HG03520 (cell line): ENCODE measurements around the gene ACOXL.

Experiments used
- ATAC-seq: cut with Tn5 transposase; IDR thresholded peaks from one replicate; pipeline ENCODE4 v1.9.1; 2021; ENCODE audit warnings: mild to moderate bottlenecking, moderate library complexity; ENCODE audit not compliant: unreplicated experiment

ACOXL gene

DNA sequence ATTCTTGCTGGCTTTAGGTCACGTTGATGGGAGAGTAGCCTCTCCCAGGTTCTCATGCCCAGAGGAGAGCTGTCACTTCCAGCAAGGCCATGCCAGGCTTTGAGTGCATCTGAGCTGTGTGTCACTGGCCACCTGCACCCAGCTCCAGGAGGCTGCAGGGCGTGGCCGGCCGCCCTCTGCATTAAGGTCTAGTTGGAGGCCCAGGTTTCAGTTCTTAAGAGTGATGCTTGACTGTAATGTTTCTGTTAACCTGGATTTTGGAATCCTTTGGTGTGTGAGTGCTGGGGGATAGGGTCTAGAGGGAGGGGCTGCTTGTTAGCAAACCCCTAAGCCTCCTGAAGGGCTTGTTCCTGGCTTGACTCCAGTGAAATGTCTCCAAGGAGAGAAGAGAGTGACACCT is 140.1 kb downstream of the ACOXL start:
- no peak for ATAC-seq

DNA sequence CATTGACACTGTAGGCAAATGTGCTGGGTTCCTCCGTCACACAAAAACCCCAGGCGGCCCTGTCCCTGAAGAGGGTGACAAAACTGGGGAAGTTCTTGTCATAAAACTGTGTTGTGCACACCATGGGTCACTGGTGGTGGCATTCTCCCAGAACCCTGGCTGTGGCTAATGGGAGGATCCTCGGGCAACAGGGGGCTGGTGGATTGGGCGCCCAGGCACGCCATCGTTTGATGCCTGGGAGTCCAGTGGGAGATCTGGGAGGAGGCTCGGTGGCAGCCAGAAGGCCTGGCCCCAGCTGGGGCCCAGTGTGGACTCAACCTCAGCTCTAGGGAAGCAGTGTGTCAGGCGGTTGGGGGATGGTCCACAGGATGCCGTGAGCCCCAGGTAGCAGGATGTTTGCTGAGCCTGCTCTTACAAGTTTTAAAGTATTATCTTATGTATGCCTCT is 140.7 kb downstream of the ACOXL start:
- no peak for ATAC-seq

DNA sequence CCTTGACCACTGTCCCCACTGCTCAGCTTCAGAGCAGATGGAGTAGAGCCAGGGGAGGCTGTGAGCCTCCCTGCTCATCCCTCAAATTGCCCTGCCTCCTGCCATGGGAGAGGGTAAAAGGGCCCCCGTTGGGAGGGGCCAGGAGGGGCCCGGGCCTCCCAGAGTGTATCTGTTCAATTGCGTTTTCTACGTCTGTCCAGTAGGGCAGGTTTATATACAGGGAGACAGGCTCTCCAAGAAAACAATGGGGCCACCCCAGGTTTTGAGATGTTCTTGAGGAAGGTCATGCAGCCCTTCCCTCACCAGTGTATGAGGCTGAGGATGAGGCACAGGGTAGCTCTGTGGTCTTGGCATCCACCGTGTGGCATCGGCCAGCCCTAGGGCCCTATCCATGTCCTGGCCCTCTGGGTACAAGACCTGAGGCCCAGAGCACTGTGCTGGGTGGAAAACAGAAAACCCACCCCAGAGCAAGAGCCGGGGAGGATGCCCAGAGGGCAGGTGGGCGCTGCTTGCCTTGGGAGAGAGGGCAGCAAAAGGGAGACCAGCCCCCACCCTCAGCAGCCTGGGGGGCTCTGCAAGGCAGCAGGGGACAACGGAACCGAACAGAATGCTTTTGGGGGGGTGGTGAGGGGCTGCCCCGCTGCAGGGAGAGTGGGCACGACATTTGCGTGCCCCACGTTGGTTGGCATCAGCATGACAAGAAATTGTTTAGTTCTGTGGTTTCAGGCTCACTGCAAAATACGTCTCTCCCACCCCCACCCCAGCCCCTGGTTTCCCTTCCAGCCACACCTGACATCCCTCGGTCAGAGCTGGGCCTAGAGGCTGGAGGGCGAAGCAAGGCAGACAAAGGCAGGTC is 141.5 kb downstream of the ACOXL start:
- ATAC-seq = no peak

DNA sequence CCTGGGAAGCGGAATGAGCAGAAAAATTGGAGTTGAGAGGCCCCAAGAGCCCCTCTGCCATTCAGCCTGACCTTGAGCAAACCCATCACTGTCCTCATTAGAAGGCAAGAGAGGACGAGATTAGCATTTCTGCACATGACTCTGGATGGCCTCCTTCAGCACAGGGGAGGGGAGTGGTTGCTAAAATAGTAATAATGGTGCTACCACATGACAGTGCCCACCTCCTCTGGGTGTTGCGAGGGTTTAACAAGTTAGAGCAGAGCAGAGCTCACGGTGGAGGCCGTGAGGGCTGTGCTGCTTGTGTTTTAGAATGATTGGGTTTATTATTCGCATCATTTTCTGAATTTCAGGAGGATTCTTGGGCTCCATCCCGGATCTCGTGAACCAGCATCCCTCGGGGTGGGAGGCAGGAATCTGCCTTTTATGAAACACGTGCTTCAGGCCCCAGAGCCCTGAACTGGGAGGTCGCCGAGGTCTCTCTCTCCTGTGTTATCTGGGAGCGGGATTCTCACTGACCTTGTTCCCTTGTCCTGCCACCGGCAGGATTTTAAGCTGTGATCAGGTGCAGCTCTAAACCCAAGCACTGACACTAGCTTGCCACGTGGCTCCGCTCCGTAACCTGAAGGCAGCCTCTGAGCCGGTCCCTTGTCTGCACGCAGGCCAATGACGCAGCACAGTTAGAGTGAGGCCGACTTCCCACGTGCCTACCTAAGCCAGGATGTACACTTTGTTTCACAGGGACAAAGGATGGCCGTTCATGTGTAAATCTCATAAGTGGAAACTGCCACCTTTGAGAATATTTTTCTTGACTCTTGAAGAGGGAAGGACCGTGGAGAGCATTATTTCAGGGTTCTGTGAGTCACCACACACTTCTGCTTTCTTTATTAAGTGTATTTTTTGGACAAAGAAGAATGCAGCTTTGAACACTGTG is 142.3 kb downstream of the ACOXL start:
- no peak for ATAC-seq

DNA sequence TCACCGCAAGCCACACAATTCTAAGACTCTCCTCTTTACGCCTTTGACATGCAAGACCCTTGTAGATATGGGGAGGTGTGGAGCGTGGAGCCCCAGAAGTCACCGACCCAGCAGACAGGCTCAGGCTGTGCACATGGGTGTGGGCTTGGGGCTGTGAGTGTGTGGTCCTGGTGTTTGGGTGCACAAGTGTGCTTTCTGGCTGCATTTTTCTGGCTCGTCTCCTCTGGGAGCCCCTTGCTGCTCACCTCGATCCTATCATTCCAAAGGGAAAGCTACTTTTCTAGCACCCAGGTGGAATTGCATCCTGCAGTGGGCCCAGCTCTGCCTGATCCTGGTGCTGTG is 143.0 kb downstream of the ACOXL start:
- ATAC-seq = no peak

DNA sequence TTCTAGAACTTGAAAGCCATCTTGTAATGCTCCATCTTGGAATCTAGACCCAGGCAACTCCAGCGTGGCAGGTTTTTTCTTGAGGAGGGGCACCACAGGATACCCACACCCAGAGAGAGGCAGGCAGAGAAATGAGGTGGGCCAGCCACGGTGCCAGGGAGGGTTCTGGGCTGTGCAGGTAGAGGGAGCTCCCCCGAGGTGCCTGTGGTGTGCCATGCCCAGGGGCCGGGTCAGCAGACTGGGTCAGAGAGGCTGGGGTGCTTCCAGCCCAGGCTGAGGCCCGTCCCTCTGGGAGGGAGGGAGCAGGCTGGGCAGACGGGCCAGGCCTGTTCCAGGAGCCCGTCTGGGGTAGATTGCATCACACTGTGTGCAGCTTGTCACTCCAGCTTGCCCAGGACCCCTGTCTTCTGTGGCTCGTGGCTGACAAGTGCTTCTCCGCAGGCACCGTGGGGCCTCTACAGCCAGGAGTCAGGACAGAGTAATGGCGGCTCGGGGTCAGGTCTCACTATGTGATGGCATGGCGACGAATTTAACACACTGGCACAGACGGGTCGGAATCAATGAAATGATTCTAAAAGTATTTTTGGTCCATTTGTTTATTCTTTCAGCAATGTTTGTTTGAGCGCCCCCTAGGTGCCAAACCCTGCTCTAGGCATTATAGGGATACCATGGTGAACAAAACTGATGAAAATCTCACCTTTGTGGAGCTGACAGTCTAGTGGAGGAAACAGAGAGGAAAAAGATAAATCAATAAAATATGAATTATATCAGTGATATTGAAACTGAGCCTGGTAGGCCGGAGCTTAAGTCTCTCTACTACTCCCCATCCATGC is 144.0 kb downstream of the ACOXL start:
- no peak for ATAC-seq

DNA sequence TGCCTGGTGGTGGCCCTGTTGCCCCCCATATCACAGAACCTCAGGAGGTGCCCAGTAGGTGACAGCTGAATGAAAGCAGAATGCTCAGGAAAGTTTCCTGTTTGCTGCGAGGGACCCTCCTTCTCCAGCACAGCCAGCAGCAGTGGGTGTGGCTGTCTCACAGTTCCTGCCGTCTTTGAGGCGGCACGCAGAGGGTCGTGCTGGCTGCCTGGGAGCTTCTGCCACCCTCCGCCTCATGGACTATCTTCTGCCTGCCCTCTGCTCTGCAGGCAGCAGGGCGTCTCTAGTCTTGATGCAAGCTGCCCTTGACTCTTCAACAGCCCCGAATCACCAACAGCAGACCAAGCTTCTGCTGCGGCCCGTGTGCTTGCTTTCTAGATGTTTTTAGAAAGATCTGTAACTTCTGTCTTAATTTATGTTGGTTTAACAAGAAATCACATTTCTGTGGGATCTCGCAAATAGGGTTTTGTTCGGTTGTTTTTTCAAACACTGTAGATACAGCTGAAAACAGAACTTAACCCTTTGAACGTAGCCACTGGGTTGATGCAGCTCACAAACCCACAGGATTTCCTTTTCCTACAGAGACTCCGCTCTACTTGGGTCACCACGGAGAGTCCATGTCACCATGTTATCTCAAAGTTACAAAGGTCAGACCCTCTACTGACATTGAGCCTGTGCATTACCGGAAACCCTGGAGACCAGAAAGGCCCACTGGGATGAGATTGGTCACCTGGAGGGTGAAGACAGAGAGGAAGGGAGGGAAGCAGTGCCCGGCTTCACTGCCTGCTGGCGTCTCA is 144.9 kb downstream of the ACOXL start:
- no peak for ATAC-seq

DNA sequence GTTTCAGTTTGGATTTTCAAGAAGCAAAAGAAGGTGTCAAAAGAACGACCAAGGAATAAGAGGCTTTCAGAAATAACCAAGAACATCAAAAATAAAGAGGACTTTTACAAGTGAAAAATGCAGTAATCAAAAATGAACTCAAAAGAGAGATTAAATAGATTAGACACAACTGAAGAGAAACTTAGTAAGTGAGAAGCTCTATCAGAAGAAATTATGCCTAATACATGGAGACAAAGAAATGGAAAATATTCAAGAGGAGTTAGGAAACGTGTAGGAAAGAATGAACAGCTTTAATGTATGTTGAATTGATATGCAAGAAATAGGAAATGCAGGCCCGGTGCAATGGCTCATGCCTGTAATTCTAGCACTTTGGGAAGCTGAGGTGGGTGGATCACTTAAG is 145.8 kb downstream of the ACOXL start:
- no peak for ATAC-seq

DNA sequence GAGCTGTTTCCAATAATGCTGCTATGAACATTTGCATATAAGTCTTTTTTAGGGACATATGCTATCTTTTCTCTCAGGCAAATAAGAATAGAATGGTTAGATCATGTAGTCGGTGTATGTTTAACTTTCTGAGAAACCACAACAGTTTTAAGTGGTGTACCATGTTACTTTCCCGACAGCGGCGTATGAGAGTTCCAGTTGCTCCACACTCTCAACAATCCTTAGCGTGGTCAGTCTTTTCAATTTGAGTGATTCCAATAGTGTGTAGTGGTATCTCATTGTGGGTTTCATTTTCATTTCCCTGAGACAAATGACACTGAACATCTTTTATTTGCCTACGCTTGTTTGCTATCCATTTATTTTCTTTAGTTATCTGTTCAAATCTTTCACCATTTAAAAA is 149.5 kb downstream of the ACOXL start:
- peak; percentile 74 for ATAC-seq

DNA sequence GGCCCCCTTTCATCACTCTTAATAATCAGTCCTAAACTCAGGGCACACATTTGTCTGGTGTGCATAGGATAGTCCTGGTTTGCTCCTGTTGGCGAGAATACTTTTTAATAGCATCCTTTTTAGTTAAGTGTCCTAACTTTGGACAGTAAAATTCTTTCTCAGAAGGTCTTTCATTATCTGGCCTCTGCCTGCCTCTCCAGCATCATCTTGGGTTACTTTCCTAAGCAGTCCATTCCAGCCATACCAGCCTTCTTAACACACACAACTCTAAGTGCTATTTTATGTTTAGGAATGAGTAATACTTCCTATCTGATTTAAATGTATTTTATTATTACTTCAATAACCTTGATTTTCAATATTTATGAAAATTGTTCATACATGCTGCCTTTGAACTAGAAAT is 151.0 kb downstream of the ACOXL start:
- ATAC-seq = no peak

DNA sequence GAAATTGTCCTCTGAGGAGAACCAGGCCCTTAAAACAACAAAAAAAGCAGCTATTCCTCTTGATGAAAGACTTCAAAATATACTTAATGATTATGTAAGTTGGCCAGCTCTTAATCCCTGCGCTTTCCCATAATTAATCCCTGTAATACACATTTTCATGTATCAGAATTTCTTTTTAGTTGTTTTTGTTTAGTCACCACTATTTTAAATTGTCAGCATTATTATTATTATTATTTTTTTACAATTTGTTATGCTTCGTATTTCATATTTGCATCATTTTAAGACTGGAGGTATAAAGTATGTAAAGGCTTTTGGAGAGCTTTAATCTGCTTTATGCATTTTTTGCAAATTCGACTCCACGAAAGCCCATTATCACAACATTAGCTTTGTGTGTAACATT is 152.9 kb downstream of the ACOXL start:
- no peak for ATAC-seq

DNA sequence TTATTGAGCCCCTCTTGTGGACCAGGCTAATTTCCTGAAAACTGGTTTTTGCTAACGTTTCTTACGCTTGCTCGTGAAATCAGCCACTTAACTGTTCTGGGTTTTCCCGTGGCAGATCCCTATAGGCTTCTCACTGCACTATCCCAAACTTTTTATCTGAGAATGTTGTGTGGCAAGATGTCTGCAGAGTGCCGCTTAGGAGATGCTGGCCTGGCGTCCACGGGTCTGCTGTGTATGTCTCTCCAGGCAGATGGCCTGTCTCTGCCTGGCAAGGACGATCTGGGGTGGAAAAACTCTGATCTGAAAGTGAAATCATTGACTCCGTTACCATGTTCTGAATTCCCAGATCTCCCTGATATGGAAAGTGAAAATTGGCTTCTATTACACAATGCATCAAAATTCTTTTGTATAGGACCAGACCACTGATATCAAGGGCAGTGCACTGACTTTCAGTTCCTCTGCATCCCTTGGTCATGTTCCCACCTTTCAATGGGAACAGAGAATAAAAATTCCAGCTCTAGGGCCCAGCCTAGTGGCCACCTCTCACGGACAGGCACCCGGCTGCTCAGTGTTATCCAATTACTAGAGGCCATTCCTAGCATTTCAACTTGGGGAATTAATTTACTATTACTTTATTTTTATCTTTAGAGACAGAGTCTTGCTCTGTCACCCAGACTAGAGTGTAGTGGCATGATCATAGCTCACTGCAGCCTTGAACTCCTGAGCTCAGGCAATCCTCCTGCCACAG is 154.6 kb downstream of the ACOXL start:
- no peak for ATAC-seq

DNA sequence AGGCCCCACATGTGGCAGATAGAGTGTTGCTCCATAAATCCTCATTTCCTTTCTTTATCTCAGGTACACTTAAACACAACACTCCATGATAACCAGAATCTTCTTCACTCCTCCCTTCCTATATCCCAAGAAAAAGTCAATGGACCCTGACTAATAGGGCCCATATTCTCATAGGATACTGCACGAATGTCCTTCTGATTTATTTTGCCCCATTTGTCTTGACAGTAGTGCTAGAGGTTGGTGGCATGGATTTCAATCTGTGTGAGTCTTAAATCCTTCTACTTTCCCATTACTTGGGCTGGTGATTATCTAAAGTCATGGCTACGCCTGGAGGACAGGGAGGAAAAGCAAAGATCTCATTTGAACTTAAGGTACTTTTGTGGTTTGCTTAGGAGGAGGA is 156.0 kb downstream of the ACOXL start:
- no peak for ATAC-seq

DNA sequence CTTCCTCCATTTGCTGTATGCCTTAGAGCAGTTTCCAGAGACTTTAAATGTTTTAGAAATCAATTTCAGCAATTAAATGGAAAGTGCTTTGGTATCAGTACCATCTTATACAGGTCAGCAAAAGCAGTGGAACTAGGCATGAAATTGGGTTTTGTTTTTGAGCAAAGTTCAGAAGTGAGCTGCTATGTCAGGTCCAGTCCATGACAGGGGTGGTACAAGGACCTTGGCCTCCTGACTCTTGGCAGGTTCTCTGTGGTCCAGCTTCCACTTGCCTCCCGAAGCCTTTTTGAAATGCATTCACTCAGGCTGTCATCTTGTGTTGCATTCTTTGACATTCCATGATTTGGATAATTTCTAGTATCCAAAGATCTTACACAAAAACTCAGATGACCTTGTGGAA is 159.3 kb downstream of the ACOXL start:
- no peak for ATAC-seq

DNA sequence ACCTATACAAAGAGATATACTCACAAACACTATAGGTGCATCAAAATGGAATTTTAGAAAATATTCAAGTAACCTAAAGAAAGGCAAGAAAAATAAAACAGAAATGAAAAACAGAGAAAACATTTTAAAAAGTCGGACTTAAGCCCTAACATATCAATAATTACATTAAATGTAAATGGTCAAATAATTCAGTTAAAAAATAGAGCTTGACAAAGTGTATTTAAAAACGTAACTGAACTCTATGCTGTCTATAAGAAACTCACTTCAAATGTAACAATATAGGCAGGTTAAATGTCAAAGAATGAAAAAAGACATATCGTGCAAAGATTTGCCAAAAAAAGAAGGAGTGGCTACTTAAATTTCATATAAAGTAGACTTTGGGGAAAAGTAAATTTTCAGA is 163.9 kb downstream of the ACOXL start:
- ATAC-seq = no peak

DNA sequence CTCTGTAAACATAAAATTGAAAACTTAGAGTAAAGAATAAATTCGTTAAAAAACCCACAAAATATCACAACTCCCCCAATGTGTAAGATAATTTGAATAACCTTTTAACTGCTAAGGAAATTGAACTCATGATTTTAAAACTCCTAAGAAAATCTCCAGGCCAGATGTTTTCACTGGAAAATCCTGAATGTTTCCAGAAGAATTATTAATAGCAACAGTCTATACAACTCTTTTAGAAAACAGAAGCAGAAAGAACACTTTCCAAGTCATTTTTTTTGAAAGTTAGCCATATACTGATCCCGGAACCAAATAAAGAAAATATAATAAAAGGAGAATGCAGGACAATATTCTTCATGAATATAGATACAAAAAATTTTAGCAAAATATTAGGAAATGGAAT is 165.6 kb downstream of the ACOXL start:
- no peak for ATAC-seq

DNA sequence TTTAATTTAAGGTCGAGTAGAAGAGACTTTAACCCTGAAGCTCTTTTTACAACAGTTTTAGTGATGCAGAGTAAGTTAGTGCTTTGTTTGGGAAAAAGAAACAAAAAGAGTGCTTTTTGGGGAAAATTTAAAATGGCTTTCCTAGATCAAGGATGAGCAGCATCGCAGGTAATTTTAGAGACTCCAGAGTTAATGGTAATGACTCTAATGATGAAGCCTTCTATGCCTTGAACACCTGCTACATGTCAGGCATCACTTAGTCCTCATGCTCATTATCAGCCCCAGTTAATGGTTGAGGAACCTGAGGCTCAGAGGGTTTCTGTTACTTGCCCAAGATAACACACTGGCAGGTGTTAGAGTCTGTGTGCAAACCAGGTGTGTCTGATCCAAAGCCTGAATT is 167.8 kb downstream of the ACOXL start:
- ATAC-seq = no peak

DNA sequence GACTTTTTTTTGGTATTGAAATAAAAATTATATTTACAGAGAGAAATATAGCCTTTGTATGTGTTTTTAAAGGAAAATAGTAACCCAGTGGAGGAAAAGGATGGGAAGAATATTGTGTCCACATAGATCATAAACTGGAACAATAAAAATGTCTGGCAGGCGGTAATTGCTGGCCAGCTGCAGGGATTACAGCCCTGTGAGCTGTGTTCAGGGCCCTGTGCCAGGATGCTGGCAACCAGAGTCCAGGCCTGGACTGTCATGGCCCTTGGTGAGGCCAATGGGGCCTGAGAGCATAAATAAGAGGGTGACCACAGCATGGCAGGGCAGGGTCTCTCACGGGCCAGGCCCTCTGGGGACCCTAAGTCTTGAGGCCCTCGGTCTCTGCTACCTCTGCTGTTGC is 171.2 kb downstream of the ACOXL start:
- no peak for ATAC-seq

DNA sequence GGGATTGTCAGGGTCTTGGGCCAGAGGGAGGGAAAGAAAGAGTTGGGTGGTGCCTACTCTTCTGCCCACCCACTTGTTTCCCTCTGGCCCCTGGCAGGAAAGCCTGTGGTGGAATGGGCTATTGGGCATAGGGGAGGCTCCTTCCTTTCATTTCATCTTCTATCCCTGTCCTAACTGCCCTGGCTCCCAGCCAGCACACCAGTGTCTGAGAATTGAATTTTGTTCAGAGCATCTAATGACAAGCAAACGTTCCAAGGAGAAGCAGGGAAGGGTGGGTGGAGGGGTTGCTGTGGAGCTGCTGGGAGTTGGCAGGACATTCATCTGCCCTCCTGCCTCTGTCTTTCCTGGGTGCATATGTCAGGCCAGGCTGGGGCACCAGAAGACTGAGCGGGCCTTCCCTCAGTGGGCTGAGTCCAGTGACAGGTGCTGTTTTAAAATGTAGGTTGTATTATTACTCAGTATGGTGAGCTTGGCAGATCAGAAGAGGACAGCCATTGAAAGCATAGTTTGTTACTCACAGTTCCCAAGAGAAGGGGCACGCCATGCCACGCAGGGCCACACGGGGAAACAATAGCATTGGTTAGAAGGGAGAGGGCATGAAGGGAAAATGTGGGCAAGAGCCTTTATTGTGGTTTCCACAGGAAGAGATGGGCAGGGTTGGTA is 171.9 kb downstream of the ACOXL start:
- no peak for ATAC-seq
